ENCODE results near the gene HTR3D.

Gene HTR3D

GRCh38 chr3:184039414-184039813 is 7.9 kb downstream of the HTR3D start:
- Histone ChIP-seq H3K27ac (ENCODE audit: low read depth, low read length) (no peak overlapping the region), H3K9me3 (ENCODE audit: control insufficient read depth, insufficient read depth, low read length) (no peaks in the 10 kb centered on the region), H3K27me3 (ENCODE audit: control insufficient read depth, low read length) (peaks cover 2% of the 10 kb centered on the region; the same call in 1 of the 2 replicates)

GRCh38 chr3:184040010-184040409 is 8.5 kb downstream of the HTR3D start:
- TF ChIP-seq CTCF (IDR thresholded peaks at IDR 0.05; ENCODE audit: low read depth, low read length, poor library complexity, severe bottlenecking): no peak
- TF ChIP-seq EZH2phosphoT487 (IDR thresholded peaks at IDR 0.05; ENCODE audit: borderline replicate concordance, low read length): no peak
- Histone ChIP-seq H3K79me2 (ENCODE audit: control insufficient read depth, low read length) (no peaks in the 10 kb centered on the region), H3K27me3 (ENCODE audit: control insufficient read depth, low read length) (peaks cover 2% of the 10 kb centered on the region; the same call in 1 of the 2 replicates), H3K4me3 (ENCODE audit: low read length) (no peak overlapping the region), H3K4me2 (ENCODE audit: low read length) (no peak overlapping the region), H4K20me1 (ENCODE audit: control insufficient read depth, insufficient read depth, low read depth, low read length) (no peaks in the 10 kb centered on the region), H3K4me1 (ENCODE audit: control insufficient read depth, low read length) (no peaks in the 10 kb centered on the region), H3K36me3 (ENCODE audit: control insufficient read depth, low read length) (no peaks in the 10 kb centered on the region), H3K9me3 (ENCODE audit: control insufficient read depth, insufficient read depth, low read length) (no peaks in the 10 kb centered on the region), H3K27ac (ENCODE audit: low read depth, low read length) (no peak overlapping the region), H3F3A (ENCODE audit: control insufficient read depth, insufficient read depth) (no peaks in the 10 kb centered on the region), H3K9me2 (replicated peaks; ENCODE audit: control insufficient read depth, low read length) (no peaks in the 10 kb centered on the region)

More at GRCh38 chr3:184039414-184039813, 7.9 kb downstream of the HTR3D start:
- Histone ChIP-seq H4K20me1 (ENCODE audit: control insufficient read depth, insufficient read depth, low read depth, low read length) (no peaks in the 10 kb centered on the region), H3K79me2 (ENCODE audit: control insufficient read depth, low read length) (no peaks in the 10 kb centered on the region), H3K4me1 (ENCODE audit: control insufficient read depth, low read length) (no peaks in the 10 kb centered on the region), H3K4me2 (ENCODE audit: low read length) (no peak overlapping the region), H3K36me3 (ENCODE audit: control insufficient read depth, low read length) (no peaks in the 10 kb centered on the region), H3F3A (ENCODE audit: control insufficient read depth, insufficient read depth) (no peaks in the 10 kb centered on the region), H3K9me2 (replicated peaks; ENCODE audit: control insufficient read depth, low read length) (no peaks in the 10 kb centered on the region), H3K4me3 (ENCODE audit: low read length) (no peak overlapping the region)
- TF ChIP-seq EZH2phosphoT487 (IDR thresholded peaks at IDR 0.05; ENCODE audit: borderline replicate concordance, low read length): no peak
- TF ChIP-seq CTCF (IDR thresholded peaks at IDR 0.05; ENCODE audit: low read depth, low read length, poor library complexity, severe bottlenecking): no peak

GRCh38 chr3:184042617-184043016 is 11.1 kb downstream of the HTR3D start:
- no peak overlapping the region for H3K4me3 ChIP-seq (ENCODE audit: low read length)
- H4K20me1 ChIP-seq (ENCODE audit: control insufficient read depth, insufficient read depth, low read depth, low read length): no peaks in the 10 kb centered on the region
- peaks cover 2% of the 10 kb centered on the region; the same call in 1 of the 2 replicates for H3K27me3 ChIP-seq (ENCODE audit: control insufficient read depth, low read length)
- no peak for TF ChIP-seq EZH2phosphoT487 (IDR thresholded peaks at IDR 0.05; ENCODE audit: borderline replicate concordance, low read length)
- no peak for TF ChIP-seq CTCF (IDR thresholded peaks at IDR 0.05; ENCODE audit: low read depth, low read length, poor library complexity, severe bottlenecking)
- H3F3A ChIP-seq (ENCODE audit: control insufficient read depth, insufficient read depth): no peaks in the 10 kb centered on the region
- no peaks in the 10 kb centered on the region for H3K4me1 ChIP-seq (ENCODE audit: control insufficient read depth, low read length)
- H3K9me3 ChIP-seq (ENCODE audit: control insufficient read depth, insufficient read depth, low read length): no peaks in the 10 kb centered on the region
- no peak overlapping the region for H3K27ac ChIP-seq (ENCODE audit: low read depth, low read length)
- H3K9me2 ChIP-seq (replicated peaks; ENCODE audit: control insufficient read depth, low read length): no peaks in the 10 kb centered on the region
- no peaks in the 10 kb centered on the region for H3K36me3 ChIP-seq (ENCODE audit: control insufficient read depth, low read length)
- H3K79me2 ChIP-seq (ENCODE audit: control insufficient read depth, low read length): no peaks in the 10 kb centered on the region
- no peak overlapping the region for H3K4me2 ChIP-seq (ENCODE audit: low read length)
